GM19438 (cell line): Measurements from ENCODE around the gene LRRK1.

Experiments used
- ATAC-seq: cut with Tn5 transposase; IDR thresholded peaks from one replicate; pipeline ENCODE4 v1.9.1; 2021; ENCODE audit warnings: low read depth; ENCODE audit not compliant: unreplicated experiment

The LRRK1 gene

GRCh38 chr15:101001056-101001455, 81.9 kb downstream of the LRRK1 start:
- no peak for ATAC-seq

- no peak for ATAC-seq
Measured at GRCh38 chr15:101001796-101002195, 82.6 kb downstream of the LRRK1 start.

GRCh38 chr15:101003081-101003480, 83.9 kb downstream of the LRRK1 start:
- no peak for ATAC-seq

GRCh38 chr15:101003706-101004105, 84.5 kb downstream of the LRRK1 start:
- ATAC-seq: no peak

GRCh38 chr15:101004500-101004899, 85.3 kb downstream of the LRRK1 start:
- no peak for ATAC-seq

- no peak for ATAC-seq
Measured at GRCh38 chr15:101004986-101005747, 86.0 kb downstream of the LRRK1 start.

- peak; percentile 52 for ATAC-seq
Measured at GRCh38 chr15:101006931-101007691, 88.0 kb downstream of the LRRK1 start.

GRCh38 chr15:101008158-101009139, 89.3 kb downstream of the LRRK1 start:
- ATAC-seq: peak; percentile 85

- no peak for ATAC-seq
Measured at GRCh38 chr15:101009176-101009575, 90.0 kb downstream of the LRRK1 start.

- no peak for ATAC-seq
Measured at GRCh38 chr15:101010781-101011180, 91.6 kb downstream of the LRRK1 start.

GRCh38 chr15:101012326-101013200, 93.4 kb downstream of the LRRK1 start:
- ATAC-seq: no peak

GRCh38 chr15:101013201-101013550, 94.0 kb downstream of the LRRK1 start:
- no peak for ATAC-seq

- ATAC-seq: no peak
Measured at GRCh38 chr15:101013769-101014675, 94.9 kb downstream of the LRRK1 start.

- no peak for ATAC-seq
Measured at GRCh38 chr15:101014921-101015841, 96.0 kb downstream of the LRRK1 start.

- no peak for ATAC-seq
Measured at GRCh38 chr15:101016581-101016980, 97.4 kb downstream of the LRRK1 start.

- no peak for ATAC-seq
Measured at GRCh38 chr15:101017093-101017754, 98.1 kb downstream of the LRRK1 start.

GRCh38 chr15:101018016-101018415, 98.9 kb downstream of the LRRK1 start:
- no peak for ATAC-seq
